Ovary (tissue), 3 donors: Measurements from ENCODE around the gene ZNF436.

Experiments
- EP300 ChIP-seq: sonication (generic); formaldehyde crosslinking; IDR thresholded peaks from one replicate; pipeline ENCODE4 v1.6.1; 2017; ENCODE audit warnings: antibody characterized with exemption
- POLR2A ChIP-seq: fragments of 450-650 bp; IDR thresholded peaks from one replicate; pipeline ENCODE4 v1.6.1; 2017; ENCODE audit warnings: antibody characterized with exemption, mild to moderate bottlenecking, moderate library complexity
- TF ChIP-seq, protein P1 (sequence below), 3 donors: fragments of 450-650 bp in 2 of 3; fragments of 200-600 bp in 1 of 3; IDR thresholded peaks; one replicate each; pipeline versions ENCODE4 v1.5.1 to v1.8.0; 2016 to 2022; ENCODE audit warnings: antibody characterized with exemption in 3 of 3, mild to moderate bottlenecking in 1 of 3
- donor health status: DM: no; HTN: no; CAD: no.

DNA sequence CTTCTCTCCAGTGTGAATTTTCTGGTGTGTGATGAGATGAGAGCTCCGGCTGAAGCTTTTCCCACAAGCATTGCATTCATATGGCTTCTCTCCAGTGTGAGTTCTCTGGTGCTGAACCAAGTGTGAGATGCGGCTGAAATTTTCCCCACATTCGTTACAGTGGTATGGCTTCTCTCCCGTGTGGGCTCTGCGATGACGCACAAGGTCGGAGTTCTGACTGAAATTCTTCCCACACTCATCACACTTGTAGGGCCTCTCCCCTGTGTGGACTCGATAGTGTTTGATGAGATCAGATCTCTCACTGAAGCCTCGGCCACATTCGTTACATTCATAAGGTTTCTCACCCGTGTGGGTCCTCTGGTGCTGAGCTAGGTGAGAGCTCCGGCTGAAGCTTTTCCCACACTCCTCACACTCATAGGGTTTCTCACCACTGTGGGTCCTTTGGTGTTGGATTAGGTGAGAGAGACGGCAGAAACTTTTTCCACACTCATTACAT lies 7.4 kb downstream of the ZNF436 start:
- TF ChIP-seq, protein P1, sequence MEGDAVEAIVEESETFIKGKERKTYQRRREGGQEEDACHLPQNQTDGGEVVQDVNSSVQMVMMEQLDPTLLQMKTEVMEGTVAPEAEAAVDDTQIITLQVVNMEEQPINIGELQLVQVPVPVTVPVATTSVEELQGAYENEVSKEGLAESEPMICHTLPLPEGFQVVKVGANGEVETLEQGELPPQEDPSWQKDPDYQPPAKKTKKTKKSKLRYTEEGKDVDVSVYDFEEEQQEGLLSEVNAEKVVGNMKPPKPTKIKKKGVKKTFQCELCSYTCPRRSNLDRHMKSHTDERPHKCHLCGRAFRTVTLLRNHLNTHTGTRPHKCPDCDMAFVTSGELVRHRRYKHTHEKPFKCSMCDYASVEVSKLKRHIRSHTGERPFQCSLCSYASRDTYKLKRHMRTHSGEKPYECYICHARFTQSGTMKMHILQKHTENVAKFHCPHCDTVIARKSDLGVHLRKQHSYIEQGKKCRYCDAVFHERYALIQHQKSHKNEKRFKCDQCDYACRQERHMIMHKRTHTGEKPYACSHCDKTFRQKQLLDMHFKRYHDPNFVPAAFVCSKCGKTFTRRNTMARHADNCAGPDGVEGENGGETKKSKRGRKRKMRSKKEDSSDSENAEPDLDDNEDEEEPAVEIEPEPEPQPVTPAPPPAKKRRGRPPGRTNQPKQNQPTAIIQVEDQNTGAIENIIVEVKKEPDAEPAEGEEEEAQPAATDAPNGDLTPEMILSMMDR (IDR thresholded peaks at IDR 0.05) = no peak
- no peak for TF ChIP-seq POLR2A
- no peak for TF ChIP-seq EP300
